Kidney epithelial cell (primary cell): ENCODE data around the gene FBXO27. TPM values are rescaled to one million over a fixed set of nuclear protein-coding genes. Genes with fewer than 3 reads are reported as not detected.
A peak's percentile ranks its signal among the peaks of the same experiment; 100 is the strongest.

Source experiments
- DNase-seq: peaks from one replicate; pipeline ENCODE4 v3.0.0-alpha.2; 2010; ENCODE audit warnings: low read depth
- H3K27me3 ChIP-seq: 2 replicates; pipeline ENCODE4 v1.6.0; 2011; ENCODE audit warnings: low read length; ENCODE audit not compliant: control insufficient read depth, insufficient read depth
- H3K36me3 ChIP-seq: 2 replicates; pipeline ENCODE4 v1.5.1; 2011; ENCODE audit warnings: low read length; ENCODE audit not compliant: control insufficient read depth, insufficient read depth
- H3K4me3 ChIP-seq: 2 replicates; pipeline ENCODE4 v1.5.1; 2011; ENCODE audit warnings: low read depth, mild to moderate bottlenecking, control low read depth, low read length
- CTCF ChIP-seq: IDR thresholded peaks from 2 replicates; pipeline ENCODE4 v1.5.1; 2011; ENCODE audit warnings: mild to moderate bottlenecking, moderate library complexity, low read length, control low read depth, inconsistent platforms; ENCODE audit not compliant: insufficient read depth, poor library complexity, severe bottlenecking
- total RNA-seq: library from RNA; depleted of rRNA; stranded (reverse); fragments of >200 nt; gene quantifications from 2 replicates; pipeline ENCODE4 v1.2.3, GENCODE V29; 2015

FBXO27 gene
- total RNA-seq, 1 donor from 2014 or later, result 6.9 TPM

- DNase-seq, result no peak
- no peaks in the 10 kb centered on the region for H3K36me3 ChIP-seq
- H3K27me3 ChIP-seq, result no peaks in the 10 kb centered on the region
- TF ChIP-seq CTCF, result peak; percentile 94
- H3K4me3 ChIP-seq, result no peak overlapping the region
Observed at GRCh38 chr19:39052243-39052746, 19.9 kb upstream of the FBXO27 start.

GRCh38 chr19:39047073-39047472, 14.7 kb upstream of the FBXO27 start:
- no peak for TF ChIP-seq CTCF
- no peak for DNase-seq
- no peak overlapping the region for H3K4me3 ChIP-seq

GRCh38 chr19:39046037-39046821, 13.9 kb upstream of the FBXO27 start:
- Histone ChIP-seq H3K4me3 (no peak overlapping the region), H3K36me3 (no peaks in the 10 kb centered on the region), H3K27me3 (no peaks in the 10 kb centered on the region)
- no peak for DNase-seq
- TF ChIP-seq CTCF, result no peak

More at GRCh38 chr19:39047073-39047472, 14.7 kb upstream of the FBXO27 start:
- no peaks in the 10 kb centered on the region for H3K36me3 ChIP-seq
- H3K27me3 ChIP-seq, result no peaks in the 10 kb centered on the region

DNA sequence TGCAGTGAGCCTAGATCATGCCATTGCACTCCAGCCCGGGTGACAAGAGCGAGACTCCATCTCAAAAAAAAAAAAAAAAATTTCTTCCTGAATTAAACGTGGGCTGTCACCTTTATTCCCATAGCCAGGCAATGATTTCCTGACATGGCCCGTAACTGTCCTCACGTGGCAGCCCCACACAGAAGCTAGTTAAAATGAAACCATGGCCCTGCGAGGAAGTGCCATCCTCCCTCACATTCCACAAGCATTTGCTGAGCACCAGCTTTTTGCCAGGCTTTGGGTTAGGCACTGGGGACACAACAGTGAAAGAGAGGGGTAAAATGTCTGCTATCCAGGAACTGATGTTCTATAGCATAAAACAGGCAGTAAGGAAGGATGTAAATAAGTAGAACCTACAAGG, 13.2 kb upstream of the FBXO27 start:
- no peak overlapping the region for H3K4me3 ChIP-seq
- no peak for DNase-seq

DNA sequence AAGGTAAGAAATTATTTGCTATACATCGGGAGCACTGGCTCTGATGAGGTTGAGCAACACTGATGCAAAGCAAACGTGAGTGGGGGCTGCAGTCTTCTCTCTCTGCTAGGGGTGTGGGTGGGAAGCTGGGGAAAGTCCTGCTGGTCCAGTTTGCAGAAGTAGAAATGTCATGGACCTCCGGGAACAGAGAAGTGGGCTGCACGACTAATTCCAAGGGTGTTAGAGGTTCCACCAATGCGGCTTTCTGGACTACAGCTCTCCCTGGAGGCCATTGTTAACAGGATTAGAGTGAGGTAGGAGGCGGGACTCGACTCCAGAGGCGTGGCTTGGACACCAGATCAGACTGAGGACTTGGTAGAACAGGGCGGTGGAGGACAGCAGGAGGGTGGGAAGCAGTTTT, 5.7 kb upstream of the FBXO27 start:
- no peak for DNase-seq
- H3K4me3 ChIP-seq, result no peak overlapping the region
- H3K36me3 ChIP-seq, result no peaks in the 10 kb centered on the region
- TF ChIP-seq CTCF, result peak; percentile 49
- no peaks in the 10 kb centered on the region for H3K27me3 ChIP-seq

More for the DNA sequence above, 13.2 kb upstream of the FBXO27 start:
- H3K36me3 ChIP-seq, result no peaks in the 10 kb centered on the region
- H3K27me3 ChIP-seq, result no peaks in the 10 kb centered on the region
- TF ChIP-seq CTCF, result no peak

DNA sequence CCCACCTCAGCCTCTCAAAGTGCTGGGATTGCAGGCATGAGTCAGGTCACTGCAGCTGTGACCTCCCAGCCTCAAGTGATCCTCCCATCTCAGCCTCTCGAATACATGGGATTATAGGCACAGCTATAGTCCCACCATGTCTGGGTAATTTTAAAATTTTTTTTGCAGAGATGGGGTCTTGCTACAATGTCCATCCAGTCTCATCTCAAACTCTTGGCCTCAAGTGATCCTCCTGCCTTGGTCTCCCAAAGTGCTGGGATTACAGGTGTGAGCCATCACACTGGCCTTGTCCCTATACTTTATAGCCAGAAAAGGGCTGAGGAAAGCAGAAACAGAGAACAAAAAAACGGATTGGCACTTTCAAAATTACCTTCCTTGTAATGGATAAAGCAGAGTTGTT, 4.8 kb upstream of the FBXO27 start:
- Histone ChIP-seq H3K36me3 (no peaks in the 10 kb centered on the region), H3K27me3 (no peaks in the 10 kb centered on the region), H3K4me3 (no peak overlapping the region)
- no peak for TF ChIP-seq CTCF
- DNase-seq, result no peak
